Omental fat pad (tissue), 4 donors: ENCODE measurements around the gene PADI6. TPM values are rescaled to one million over a fixed set of nuclear protein-coding genes. Genes with fewer than 3 reads are reported as not detected.

Experiments used
- ATAC-seq: fragments of 150-250 bp; one replicate; pipeline ENCODE4 v1.9.1; 2016; ENCODE audit warnings: mild to moderate bottlenecking, moderate library complexity; ENCODE audit not compliant: low FRiP score
- DNase-seq: peaks from one replicate; pipeline ENCODE4 v3.0.0-alpha.2; 2019; ENCODE audit warnings: low spot score
- total RNA-seq, 4 donors: library from RNA; depleted of rRNA; stranded (reverse); fragments of >200 nt; gene quantifications; one replicate each; pipeline ENCODE4 v1.1.0, GENCODE V29; 2016
- TF ChIP-seq, protein P1 (sequence below), 3 donors: fragments of 450-650 bp; IDR thresholded peaks; one replicate each; pipeline ENCODE4 v1.5.1; 2016 to 2017; ENCODE audit warnings: antibody characterized with exemption in 3 of 3, mild to moderate bottlenecking in 3 of 3, moderate library complexity in 2 of 3

Gene PADI6
- total RNA-seq, 4 donors from 2014 or later: not detected

DNA sequence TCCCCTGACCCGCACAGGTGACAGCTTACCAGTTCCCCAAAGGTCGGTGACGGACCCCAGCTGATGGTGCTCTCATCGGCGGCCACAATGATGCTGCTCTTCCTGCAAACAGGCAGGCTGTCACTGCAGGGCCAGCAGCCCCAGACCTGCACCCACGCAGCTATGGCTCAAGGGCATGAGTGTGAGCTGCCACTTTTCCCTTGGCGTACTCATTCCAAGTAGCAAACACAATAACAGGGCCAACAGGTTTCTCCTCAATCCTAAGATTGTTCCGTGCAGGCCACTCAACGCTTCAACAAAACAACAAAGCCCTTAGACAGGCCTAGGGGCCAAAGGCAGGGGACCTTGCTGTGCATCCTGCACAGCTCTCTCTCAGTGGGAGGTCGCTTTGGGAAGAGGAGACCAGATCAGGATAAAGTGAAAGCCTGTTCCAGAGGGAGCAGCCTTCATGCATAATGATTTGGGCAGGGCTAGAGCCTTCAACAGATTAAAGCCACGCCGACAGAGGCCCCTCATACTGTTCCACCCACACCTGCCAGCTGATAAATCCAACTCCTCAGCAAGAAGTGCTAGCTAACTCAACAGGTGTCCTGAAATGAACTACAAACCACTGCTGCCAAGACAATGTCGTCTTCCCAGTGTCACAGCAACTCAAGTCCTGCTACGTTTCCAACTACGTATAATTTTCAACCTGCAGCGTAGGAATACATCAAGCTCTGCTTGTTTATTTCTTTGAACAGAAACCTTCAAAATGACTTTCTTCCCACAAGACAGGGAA is 40.3 kb downstream of the PADI6 start:
- TF ChIP-seq, protein P1, sequence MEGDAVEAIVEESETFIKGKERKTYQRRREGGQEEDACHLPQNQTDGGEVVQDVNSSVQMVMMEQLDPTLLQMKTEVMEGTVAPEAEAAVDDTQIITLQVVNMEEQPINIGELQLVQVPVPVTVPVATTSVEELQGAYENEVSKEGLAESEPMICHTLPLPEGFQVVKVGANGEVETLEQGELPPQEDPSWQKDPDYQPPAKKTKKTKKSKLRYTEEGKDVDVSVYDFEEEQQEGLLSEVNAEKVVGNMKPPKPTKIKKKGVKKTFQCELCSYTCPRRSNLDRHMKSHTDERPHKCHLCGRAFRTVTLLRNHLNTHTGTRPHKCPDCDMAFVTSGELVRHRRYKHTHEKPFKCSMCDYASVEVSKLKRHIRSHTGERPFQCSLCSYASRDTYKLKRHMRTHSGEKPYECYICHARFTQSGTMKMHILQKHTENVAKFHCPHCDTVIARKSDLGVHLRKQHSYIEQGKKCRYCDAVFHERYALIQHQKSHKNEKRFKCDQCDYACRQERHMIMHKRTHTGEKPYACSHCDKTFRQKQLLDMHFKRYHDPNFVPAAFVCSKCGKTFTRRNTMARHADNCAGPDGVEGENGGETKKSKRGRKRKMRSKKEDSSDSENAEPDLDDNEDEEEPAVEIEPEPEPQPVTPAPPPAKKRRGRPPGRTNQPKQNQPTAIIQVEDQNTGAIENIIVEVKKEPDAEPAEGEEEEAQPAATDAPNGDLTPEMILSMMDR (IDR thresholded peaks at IDR 0.05): no peak
- no peak for DNase-seq
- ATAC-seq: no peak

DNA sequence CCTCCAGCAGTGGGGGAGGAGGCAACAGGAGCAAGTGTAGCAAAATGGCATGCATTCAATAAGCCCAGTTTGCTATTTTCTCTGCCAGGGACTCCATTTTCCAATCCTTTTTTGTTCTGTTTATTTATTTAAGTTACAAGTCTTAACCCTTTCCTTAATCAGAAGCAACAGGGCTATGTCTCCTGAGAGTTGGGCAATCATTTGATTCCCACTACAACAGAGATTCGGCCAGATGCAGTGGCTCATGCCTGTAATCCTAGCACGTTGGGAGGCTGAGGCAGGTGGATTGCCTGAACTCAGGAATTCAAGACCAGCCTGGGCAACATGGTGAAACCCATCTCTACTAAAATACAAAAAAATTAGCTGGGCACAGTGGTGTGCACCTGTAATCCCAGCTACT is 42.0 kb downstream of the PADI6 start:
- no peak for ATAC-seq
- TF ChIP-seq, protein P1 (IDR thresholded peaks at IDR 0.05): no peak
- no peak for DNase-seq

DNA sequence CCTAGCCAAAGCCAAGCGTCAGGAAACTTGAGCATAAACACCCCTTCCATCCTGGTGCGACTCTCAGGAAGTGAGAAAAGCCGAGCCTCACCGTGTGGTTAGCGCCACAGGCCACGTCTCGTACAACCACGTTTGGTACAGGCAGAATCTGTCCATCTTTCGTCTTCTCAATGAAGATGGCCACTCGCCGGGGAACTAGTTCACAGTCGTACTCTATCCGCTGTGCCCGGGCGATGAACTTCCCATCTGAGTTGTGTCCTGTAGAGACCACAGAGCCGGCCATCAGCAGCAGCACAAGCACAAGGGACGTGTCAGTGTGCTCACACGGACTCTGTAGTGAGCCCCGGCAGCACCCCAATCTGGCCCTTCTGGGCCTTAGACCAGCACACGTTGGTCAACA is 44.4 kb downstream of the PADI6 start:
- TF ChIP-seq, protein P1 (IDR thresholded peaks at IDR 0.05): no peak
- no peak for ATAC-seq
- DNase-seq: no peak

DNA sequence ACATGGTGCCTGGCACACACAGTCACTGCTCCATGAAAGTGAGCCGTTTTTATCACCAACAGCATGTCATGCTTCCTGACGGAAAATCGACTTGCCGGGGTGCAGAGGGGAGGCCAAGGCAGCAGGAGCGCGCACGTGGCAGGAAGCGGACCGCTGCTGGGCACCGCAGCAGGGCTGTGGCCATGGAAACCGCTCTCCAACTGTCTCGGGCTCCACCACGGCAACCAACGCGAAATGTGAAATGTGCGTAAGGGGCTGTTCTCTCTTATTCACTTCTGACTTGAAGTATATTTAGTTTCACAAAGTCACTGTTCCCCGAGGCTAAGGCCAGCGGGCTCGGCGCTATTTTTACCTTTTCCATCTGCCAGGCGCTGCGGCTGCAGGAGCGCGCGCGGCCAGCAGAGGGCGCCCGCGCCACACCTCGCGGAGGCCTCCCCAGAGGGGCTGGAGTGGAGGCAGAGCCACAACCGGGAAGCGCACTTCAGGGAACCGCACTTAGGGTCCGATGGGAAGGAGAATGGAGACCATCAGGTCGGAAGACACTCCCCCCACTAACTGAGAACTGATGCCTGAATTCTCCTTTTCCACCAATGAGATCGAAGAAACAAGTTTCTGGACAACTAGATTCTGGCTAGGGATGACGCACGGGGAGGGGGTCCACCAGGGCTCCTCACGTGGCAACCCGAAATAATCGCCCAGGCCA is 47.8 kb downstream of the PADI6 start:
- TF ChIP-seq, protein P1 (IDR thresholded peaks at IDR 0.05): peak in 2 of 3 donors; percentile 57 to 86
- DNase-seq (peak; percentile 34), ATAC-seq (peak; percentile 62)

DNA sequence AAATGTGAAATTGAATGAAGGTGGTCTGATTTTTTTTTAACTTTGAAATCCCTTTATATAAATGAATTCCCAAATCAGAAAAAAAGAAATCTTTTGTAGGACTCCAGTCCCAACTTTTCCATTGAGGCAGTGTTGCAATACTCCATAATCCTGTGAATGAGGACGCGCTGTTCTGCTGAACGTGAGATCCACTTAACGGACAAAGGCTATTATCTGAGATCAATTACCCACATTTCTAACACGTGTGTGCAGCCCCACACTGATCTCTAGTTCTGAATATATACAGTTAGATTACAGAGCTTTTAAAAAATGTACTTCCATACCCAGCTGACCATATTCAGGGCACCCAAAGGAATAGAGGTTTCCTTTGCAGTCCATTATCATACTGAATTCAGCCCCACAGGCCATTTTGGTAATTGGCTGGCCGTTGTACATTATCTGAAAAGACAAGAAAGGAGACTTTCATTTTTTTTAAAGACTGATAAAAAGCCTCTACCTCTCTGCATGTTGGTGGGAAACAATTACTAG is 48.5 kb downstream of the PADI6 start:
- TF ChIP-seq, protein P1 (IDR thresholded peaks at IDR 0.05): no peak
- no peak for ATAC-seq
- DNase-seq: no peak

DNA sequence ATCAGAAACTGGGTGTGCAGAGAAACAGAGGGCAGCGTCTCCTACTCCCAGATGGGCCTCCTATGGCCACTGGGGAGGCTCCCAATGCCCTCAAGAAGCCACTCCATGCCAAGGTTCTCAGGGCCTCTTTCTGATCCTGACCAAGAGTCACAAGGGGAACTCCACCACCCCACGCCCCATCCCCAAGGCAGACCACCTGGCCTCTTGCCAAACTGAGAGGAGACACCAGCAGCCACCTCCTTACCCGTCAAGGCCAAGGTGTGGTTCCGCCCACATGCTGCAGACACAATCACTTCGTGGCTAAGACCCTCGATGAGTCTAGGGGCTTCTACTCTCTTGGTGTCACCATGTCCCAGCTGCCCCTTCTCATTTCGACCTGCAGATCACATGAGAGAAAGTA is 50.5 kb downstream of the PADI6 start:
- ATAC-seq (no peak), DNase-seq (no peak)
- TF ChIP-seq, protein P1 (IDR thresholded peaks at IDR 0.05): no peak
